Uterus (tissue), 4 donors: ENCODE measurements around the gene IGF1R. TPM values are rescaled to one million over a fixed set of nuclear protein-coding genes. Genes with fewer than 3 reads are reported as not detected.

Source experiments
- DNase-seq, 2 donors: peaks; one replicate each; pipeline ENCODE4 v3.0.0-alpha.2; 2019 to 2020
- H3K27ac ChIP-seq, 2 donors: fragments of 200-600 bp; sonication (generic); 1 replicate in 1 of 2; 2 replicates in 1 of 2; pipeline ENCODE4 v1.5.1; 2016 to 2018
- H3K27me3 ChIP-seq, 2 donors: fragments of 200-600 bp; sonication (generic); one replicate each; pipeline ENCODE4 v1.5.1; 2018 to 2019; ENCODE audit warnings: control low read depth in 1 of 2
- H3K36me3 ChIP-seq, 2 donors: fragments of 200-600 bp; sonication (generic); one replicate each; pipeline ENCODE4 v1.5.1; 2019; ENCODE audit warnings: control low read depth in 1 of 2
- H3K4me1 ChIP-seq, 2 donors: fragments of 200-600 bp; sonication (generic); one replicate each; pipeline ENCODE4 v1.5.1; 2018 to 2019; ENCODE audit warnings: control low read depth in 1 of 2
- H3K4me3 ChIP-seq, 2 donors: fragments of 200-600 bp; sonication (generic); 1 replicate in 1 of 2; 2 replicates in 1 of 2; pipeline ENCODE4 v1.5.1; 2018 to 2019; ENCODE audit warnings: mild to moderate bottlenecking in 1 of 2
- H3K9me3 ChIP-seq, 2 donors: fragments of 200-600 bp; sonication (generic); one replicate each; pipeline ENCODE4 v1.5.1; 2019; ENCODE audit warnings: control low read depth in 1 of 2
- CTCF ChIP-seq, 4 experiments: fragments of 200-600 bp in 2 of 4; fragments of 450-650 bp in 2 of 4; sonication (generic) in 2 of 4; IDR thresholded peaks; one replicate each; pipeline ENCODE4 v1.5.1; 2016 to 2019; ENCODE audit warnings: antibody characterized with exemption in 4 of 4, mild to moderate bottlenecking in 2 of 4, moderate library complexity in 1 of 4
- POLR2A ChIP-seq, 2 donors: fragments of 450-650 bp; IDR thresholded peaks; one replicate each; pipeline ENCODE4 v1.6.1; 2016; ENCODE audit warnings: antibody characterized with exemption in 2 of 2, mild to moderate bottlenecking in 1 of 2, moderate library complexity in 1 of 2
- intact Hi-C: fragments of 100-400 bp; cut with DNase I; formaldehyde crosslinking; loops from one replicate; pipeline ENCODE4 v1.15.1; 2023; ENCODE audit warnings: low total_unique reads
- total RNA-seq, 4 donors: library from RNA; depleted of rRNA in 3 of 4; stranded (reverse); fragments of >200 nt in 3 of 4; gene quantifications; one replicate each; pipeline versions ENCODE4 v1.1.0 to v1.2.4, GENCODE V29; 2014 to 2023
- donor health status: DM: yes; HTN: yes; CAD: no.

The IGF1R gene
- total RNA-seq, 4 donors from 2014 or later: 30.0 to 95.2 (median 57.5) TPM

- TF ChIP-seq CTCF (IDR thresholded peaks at IDR 0.05) (no peak), POLR2A (IDR thresholded peaks at IDR 0.05) (no peak)
- H3K27ac ChIP-seq: peak overlapping the region in 1 of 2 donors; percentile 10
- no peaks in the 10 kb centered on the region for H3K27me3 ChIP-seq
- H3K9me3 ChIP-seq: no peaks in the 10 kb centered on the region
- H3K4me1 ChIP-seq: peaks cover 11 to 22% of the 10 kb centered on the region in 2 donors
- no peaks in the 10 kb centered on the region for H3K36me3 ChIP-seq
- no peak for DNase-seq
- no peak overlapping the region for H3K4me3 ChIP-seq
- intact Hi-C loops: no loop called here
Measured at GRCh38 chr15:98731712-98732450, 83.5 kb downstream of the IGF1R start.

- Histone ChIP-seq H3K36me3 (no peaks in the 10 kb centered on the region), H3K27me3 (no peaks in the 10 kb centered on the region), H3K9me3 (no peaks in the 10 kb centered on the region), H3K27ac (no peak overlapping the region), H3K4me3 (no peak overlapping the region), H3K4me1 (peaks cover 11 to 22% of the 10 kb centered on the region in 2 donors)
- DNase-seq: no peak
- intact Hi-C loops: no loop called here
- TF ChIP-seq POLR2A (IDR thresholded peaks at IDR 0.05) (no peak), CTCF (IDR thresholded peaks at IDR 0.05) (no peak)
Measured at GRCh38 chr15:98733098-98733497, 84.8 kb downstream of the IGF1R start.

- no peak overlapping the region for H3K4me3 ChIP-seq
- H3K27ac ChIP-seq: no peak overlapping the region
- intact Hi-C loops: no loop called here
- no peaks in the 10 kb centered on the region for H3K27me3 ChIP-seq
- no peak for TF ChIP-seq POLR2A (IDR thresholded peaks at IDR 0.05)
- TF ChIP-seq CTCF (IDR thresholded peaks at IDR 0.05): no peak
- peaks cover 11 to 17% of the 10 kb centered on the region in 2 donors for H3K4me1 ChIP-seq
- H3K36me3 ChIP-seq: no peaks in the 10 kb centered on the region
- DNase-seq: no peak
- H3K9me3 ChIP-seq: no peaks in the 10 kb centered on the region
Measured at GRCh38 chr15:98734466-98735199, 86.3 kb downstream of the IGF1R start.

- TF ChIP-seq CTCF (IDR thresholded peaks at IDR 0.05): no peak
- TF ChIP-seq POLR2A (IDR thresholded peaks at IDR 0.05): no peak
- H3K4me3 ChIP-seq: no peak overlapping the region
- no peaks in the 10 kb centered on the region for H3K9me3 ChIP-seq
- intact Hi-C loops: no loop called here
- no peaks in the 10 kb centered on the region for H3K27me3 ChIP-seq
- H3K4me1 ChIP-seq: peaks cover 11 to 20% of the 10 kb centered on the region in 2 donors
- DNase-seq: no peak
- no peaks in the 10 kb centered on the region for H3K36me3 ChIP-seq
- H3K27ac ChIP-seq: no peak overlapping the region
Measured at GRCh38 chr15:98735304-98735703, 87.0 kb downstream of the IGF1R start.
